SK-N-SH (cell line): ENCODE data around the gene MLYCD. TPM values are rescaled to one million over a fixed set of nuclear protein-coding genes. Genes with fewer than 3 reads are reported as not detected.

ENCODE experiments used
- CTCF ChIA-PET: fragments of 300-600, 350-600 bp; formaldehyde crosslinking; extraction: SDS; loops from one replicate; lab custom pipeline; 2021; lab: Yijun Ruan, JAX
- POLR2A ChIA-PET: fragments of 350-600 bp; sonication (Branson Sonifier 250); formaldehyde crosslinking; extraction: SDS; loops from one replicate; lab custom pipeline; 2020; ENCODE audit warnings: antibody characterized with exemption, inconsistent platforms; lab: Yijun Ruan, JAX
- DNase-seq: peaks from one replicate; pipeline ENCODE4 v3.0.0; 2012
- H2AFZ ChIP-seq: fragments of 200-600 bp; sonication (generic); 2 replicates; pipeline ENCODE4 v1.8.1; 2016; ENCODE audit warnings: antibody characterized with exemption, mild to moderate bottlenecking, low read depth
- H3F3A ChIP-seq: fragments of 200-600 bp; sonication (generic); replicated peaks from 2 replicates; pipeline ENCODE3; 2016; ENCODE audit warnings: antibody characterized with exemption, mild to moderate bottlenecking; ENCODE audit not compliant: insufficient read depth
- H3K27ac ChIP-seq, 2 experiments: fragments of 200-500 bp in 1 of 2; fragments of 200-600 bp in 1 of 2; sonication (Bioruptor generic) in 1 of 2; sonication (generic), shearing (Covaris generic) in 1 of 2; 2 replicates each; pipeline versions ENCODE4 v1.5.1 to v1.6.1; 2014 to 2016; ENCODE audit warnings: low read depth in 2 of 2, inconsistent platforms in 1 of 2, low read length in 1 of 2, mild to moderate bottlenecking in 1 of 2, mixed read lengths in 1 of 2
- H3K27me3 ChIP-seq: fragments of 200-600 bp; sonication (generic), shearing (Covaris generic); 2 replicates; pipeline ENCODE4 v1.6.1; 2016; ENCODE audit warnings: mixed run types; ENCODE audit not compliant: insufficient read depth
- H3K36me3 ChIP-seq, 2 experiments: fragments of 200-500 bp in 1 of 2; fragments of 200-600 bp in 1 of 2; sonication (Bioruptor generic) in 1 of 2; sonication (generic) in 1 of 2; replicated peaks in 1 of 2; 2 replicates each; pipeline versions ENCODE3 to v1.5.1; 2014 to 2016; ENCODE audit warnings: low read length in 1 of 2, mild to moderate bottlenecking in 1 of 2; ENCODE audit not compliant: insufficient read depth in 2 of 2, control insufficient read depth in 1 of 2
- H3K4me1 ChIP-seq, 2 experiments: fragments of 200-500 bp in 1 of 2; fragments of 200-600 bp in 1 of 2; sonication (Bioruptor generic) in 1 of 2; sonication (generic), shearing (Covaris generic) in 1 of 2; 2 replicates each; pipeline versions ENCODE4 v1.5.1 to v1.6.1; 2014 to 2016; ENCODE audit warnings: low read depth in 1 of 2, low read length in 1 of 2, mixed run types in 1 of 2; ENCODE audit not compliant: insufficient read depth in 2 of 2, control insufficient read depth in 1 of 2
- H3K4me2 ChIP-seq: fragments of 200-600 bp; sonication (generic), shearing (Covaris generic); 2 replicates; pipeline ENCODE4 v1.6.1; 2017; ENCODE audit warnings: mixed run types
- H3K4me3 ChIP-seq, 2 experiments: fragments of 200-500 bp in 1 of 2; fragments of 200-600 bp in 1 of 2; sonication (Bioruptor generic) in 1 of 2; sonication (generic), shearing (Covaris generic) in 1 of 2; 2 replicates each; pipeline versions ENCODE4 v1.5.1 to v1.8.1; 2014 to 2016; ENCODE audit warnings: low read depth in 2 of 2, inconsistent platforms in 1 of 2, low read length in 1 of 2, mild to moderate bottlenecking in 1 of 2, mixed read lengths in 1 of 2, moderate library complexity in 1 of 2
- H3K79me2 ChIP-seq: fragments of 200-600 bp; sonication (generic); 2 replicates; pipeline ENCODE4 v1.8.1; 2017; ENCODE audit warnings: mild to moderate bottlenecking; ENCODE audit not compliant: insufficient read depth
- H3K9ac ChIP-seq: fragments of 200-600 bp; sonication (generic); 2 replicates; pipeline ENCODE4 v1.6.1; 2017; ENCODE audit warnings: mixed run types
- H3K9me2 ChIP-seq: fragments of 200-600 bp; sonication (generic); 2 replicates; pipeline ENCODE4 v1.6.1; 2017; ENCODE audit warnings: mixed run types
- H3K9me3 ChIP-seq: fragments of 200-600 bp; sonication (generic); 2 replicates; pipeline ENCODE4 v1.6.1; 2017; ENCODE audit warnings: mixed run types, mild to moderate bottlenecking, moderate library complexity
- H4K20me1 ChIP-seq: fragments of 200-600 bp; sonication (generic); 2 replicates; pipeline ENCODE4 v1.6.1; 2017; ENCODE audit warnings: mild to moderate bottlenecking, mixed run types; ENCODE audit not compliant: insufficient read depth
- EP300 ChIP-seq, 2 experiments: IDR thresholded peaks; 2 replicates each; pipeline versions ENCODE4 v1.4.0 to v1.6.1; 2012; ENCODE audit warnings: borderline replicate concordance in 1 of 2, low read depth in 1 of 2, low read length in 1 of 2
- FOSL2 ChIP-seq: IDR thresholded peaks from 2 replicates; pipeline ENCODE4 v1.4.0; 2012; ENCODE audit warnings: low read depth, mild to moderate bottlenecking, moderate library complexity, borderline replicate concordance
- GATA2 ChIP-seq: sonication (generic); formaldehyde crosslinking; IDR thresholded peaks from 2 replicates; pipeline ENCODE4 v1.5.0; 2020; ENCODE audit warnings: mild to moderate bottlenecking, missing genetic modification reagents
- JUND ChIP-seq: IDR thresholded peaks from 2 replicates; pipeline ENCODE4 v1.4.0; 2012
- MXI1 ChIP-seq: IDR thresholded peaks from 2 replicates; pipeline ENCODE4 v1.6.1; 2012; ENCODE audit warnings: mild to moderate bottlenecking, low read depth, low read length, improper control_type of control experiment
- RFX5 ChIP-seq: IDR thresholded peaks from 2 replicates; pipeline ENCODE4 v1.6.1; 2012; ENCODE audit warnings: mild to moderate bottlenecking, improper control_type of control experiment, low read length
- SIN3A ChIP-seq: IDR thresholded peaks from 2 replicates; pipeline ENCODE4 v1.6.1; 2012; ENCODE audit warnings: low read depth, mild to moderate bottlenecking, low read length, moderate library complexity, borderline replicate concordance
- WGBS: methylation state at CpG from one replicate; pipeline ENCODE4 v1.1.6; 2017; ENCODE audit warnings: low lambda C conversion rate; 5-methylcytosine and 5-hydroxymethylcytosine counted together
- polyA plus RNA-seq, 3 experiments: library from polyadenylated mRNA; depleted of rRNA; stranded (reverse); fragments of >200 nt; gene quantifications; 2 replicates each; pipeline ENCODE4 v1.2.3, GENCODE V29; 2012
- TF ChIP-seq, protein P1 (sequence below): IDR thresholded peaks from 2 replicates; pipeline ENCODE4 v1.4.0; 2012; ENCODE audit warnings: low read depth
- TF ChIP-seq, protein P2 (sequence below): IDR thresholded peaks from 2 replicates; pipeline ENCODE4; 2012
- TF ChIP-seq, protein P3 (sequence below): fragments of 200-600 bp; sonication (generic); IDR thresholded peaks from 2 replicates; pipeline ENCODE4 v1.6.1; 2017; ENCODE audit warnings: antibody characterized with exemption, mild to moderate bottlenecking, moderate library complexity

Gene MLYCD
- polyA plus RNA-seq, 1 of the 3 experiments (the other 2 are of a cell fraction) = 2.4 TPM

DNA sequence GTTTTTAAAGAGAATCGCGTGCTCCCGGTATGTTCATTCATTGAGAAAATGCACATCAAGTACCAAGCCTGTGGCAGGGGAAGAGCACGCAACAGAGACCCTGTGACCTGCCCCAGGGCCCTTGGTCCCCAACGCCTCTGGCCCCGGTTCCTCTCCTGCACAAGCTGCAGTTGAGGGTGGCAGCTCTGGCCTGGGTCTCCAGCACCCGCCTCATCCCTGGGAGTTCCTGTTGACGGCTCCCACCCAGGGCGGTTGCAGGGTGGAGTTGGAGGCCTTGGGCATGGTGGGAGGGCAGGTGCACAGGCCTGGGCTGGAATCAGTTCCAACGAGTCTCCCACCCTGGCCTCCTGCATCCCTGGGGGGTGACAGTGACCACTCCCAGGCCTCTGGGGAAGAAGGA lies 74.2 kb downstream of the MLYCD start:
- Histone ChIP-seq H3K9me3 (no peaks in the 10 kb centered on the region), H2AFZ (no peak overlapping the region), H3K27me3 (no peaks in the 10 kb centered on the region), H3K36me3 (no peaks in the 10 kb centered on the region), H3K4me1 (no peaks in the 10 kb centered on the region), H3F3A (no peaks in the 10 kb centered on the region), H3K4me2 (no peak overlapping the region), H4K20me1 (no peaks in the 10 kb centered on the region), H3K27ac (no peak overlapping the region), H3K4me3 (no peak overlapping the region), H3K9ac (no peak overlapping the region), H3K9me2 (no peaks in the 10 kb centered on the region), H3K79me2 (no peaks in the 10 kb centered on the region)
- POLR2A ChIA-PET = no interaction called here
- no peak for TF ChIP-seq SIN3A
- TF ChIP-seq, protein P1, sequence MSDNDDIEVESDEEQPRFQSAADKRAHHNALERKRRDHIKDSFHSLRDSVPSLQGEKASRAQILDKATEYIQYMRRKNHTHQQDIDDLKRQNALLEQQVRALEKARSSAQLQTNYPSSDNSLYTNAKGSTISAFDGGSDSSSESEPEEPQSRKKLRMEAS = no peak
- TF ChIP-seq, protein P2, sequence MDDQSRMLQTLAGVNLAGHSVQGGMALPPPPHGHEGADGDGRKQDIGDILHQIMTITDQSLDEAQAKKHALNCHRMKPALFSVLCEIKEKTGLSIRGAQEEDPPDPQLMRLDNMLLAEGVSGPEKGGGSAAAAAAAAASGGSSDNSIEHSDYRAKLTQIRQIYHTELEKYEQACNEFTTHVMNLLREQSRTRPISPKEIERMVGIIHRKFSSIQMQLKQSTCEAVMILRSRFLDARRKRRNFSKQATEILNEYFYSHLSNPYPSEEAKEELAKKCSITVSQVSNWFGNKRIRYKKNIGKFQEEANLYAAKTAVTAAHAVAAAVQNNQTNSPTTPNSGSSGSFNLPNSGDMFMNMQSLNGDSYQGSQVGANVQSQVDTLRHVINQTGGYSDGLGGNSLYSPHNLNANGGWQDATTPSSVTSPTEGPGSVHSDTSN = no peak
- TF ChIP-seq, protein P3, sequence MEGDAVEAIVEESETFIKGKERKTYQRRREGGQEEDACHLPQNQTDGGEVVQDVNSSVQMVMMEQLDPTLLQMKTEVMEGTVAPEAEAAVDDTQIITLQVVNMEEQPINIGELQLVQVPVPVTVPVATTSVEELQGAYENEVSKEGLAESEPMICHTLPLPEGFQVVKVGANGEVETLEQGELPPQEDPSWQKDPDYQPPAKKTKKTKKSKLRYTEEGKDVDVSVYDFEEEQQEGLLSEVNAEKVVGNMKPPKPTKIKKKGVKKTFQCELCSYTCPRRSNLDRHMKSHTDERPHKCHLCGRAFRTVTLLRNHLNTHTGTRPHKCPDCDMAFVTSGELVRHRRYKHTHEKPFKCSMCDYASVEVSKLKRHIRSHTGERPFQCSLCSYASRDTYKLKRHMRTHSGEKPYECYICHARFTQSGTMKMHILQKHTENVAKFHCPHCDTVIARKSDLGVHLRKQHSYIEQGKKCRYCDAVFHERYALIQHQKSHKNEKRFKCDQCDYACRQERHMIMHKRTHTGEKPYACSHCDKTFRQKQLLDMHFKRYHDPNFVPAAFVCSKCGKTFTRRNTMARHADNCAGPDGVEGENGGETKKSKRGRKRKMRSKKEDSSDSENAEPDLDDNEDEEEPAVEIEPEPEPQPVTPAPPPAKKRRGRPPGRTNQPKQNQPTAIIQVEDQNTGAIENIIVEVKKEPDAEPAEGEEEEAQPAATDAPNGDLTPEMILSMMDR = no peak
- TF ChIP-seq MXI1 = no peak
- TF ChIP-seq JUND = no peak
- DNase-seq = no peak
- WGBS = 91% methylated on average over 6 of the region's 10 CpGs
- CTCF ChIA-PET = interaction anchor here (5.3 kb wide), 1 partner anchor 16 kb away, joined by 28 read pairs; no protein-coding TSS in a partner anchor

DNA sequence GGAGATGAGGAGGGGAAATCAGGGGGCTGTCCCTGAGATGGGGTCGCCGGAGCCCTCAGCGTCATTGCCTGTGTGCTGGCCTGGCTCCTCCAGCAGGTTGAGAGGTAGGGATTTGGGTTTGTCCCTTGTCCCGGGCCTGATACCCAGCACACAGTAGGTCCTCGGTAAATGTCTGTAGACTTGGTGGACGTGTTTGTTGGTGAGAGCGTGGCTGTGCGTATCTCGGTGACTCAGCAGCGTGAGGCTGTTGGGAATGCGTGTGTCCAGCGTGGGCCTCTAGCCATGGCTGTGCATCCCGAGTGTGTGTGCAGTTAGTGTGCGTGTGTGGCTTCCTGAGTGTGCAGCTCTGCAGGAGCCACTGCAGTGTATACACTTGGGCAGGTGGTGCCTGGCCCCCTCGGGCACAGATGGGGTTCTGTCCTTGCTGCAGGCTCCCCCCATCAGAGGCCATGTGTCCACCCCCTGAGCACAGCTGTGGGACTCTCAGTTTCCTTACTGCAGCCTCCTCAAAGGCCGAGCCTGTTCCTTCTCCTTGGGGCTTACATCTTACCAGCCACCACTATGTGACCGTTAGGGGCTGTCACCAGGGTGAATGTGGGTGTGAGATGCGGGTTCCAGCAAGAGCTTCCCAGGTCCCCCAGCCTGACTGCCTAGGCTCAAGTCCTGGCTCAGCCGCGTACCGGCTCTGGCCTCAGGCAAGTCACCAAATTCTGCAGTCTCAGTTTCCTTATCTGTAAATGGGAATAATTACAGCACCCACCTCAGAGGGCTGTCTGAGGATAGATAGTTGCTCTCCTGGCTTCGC lies 74.9 kb downstream of the MLYCD start:
- no peak for DNase-seq
- ChIA-PET POLR2A (no interaction called here), CTCF (interaction anchor here (0.9 kb wide), 1 partner anchor 92 kb away, joined by 3 read pairs; no protein-coding TSS in a partner anchor)
- Histone ChIP-seq H3K4me1 (no peaks in the 10 kb centered on the region), H3K9me2 (no peaks in the 10 kb centered on the region), H3K27me3 (no peaks in the 10 kb centered on the region), H3K4me2 (no peak overlapping the region), H3F3A (no peaks in the 10 kb centered on the region), H3K9ac (no peak overlapping the region), H4K20me1 (no peaks in the 10 kb centered on the region), H3K27ac (no peak overlapping the region), H3K4me3 (no peak overlapping the region), H3K36me3 (no peaks in the 10 kb centered on the region), H3K9me3 (no peaks in the 10 kb centered on the region), H2AFZ (no peak overlapping the region), H3K79me2 (no peaks in the 10 kb centered on the region)
- TF ChIP-seq EP300 (IDR thresholded peaks at IDR 0.05; ENCODE audit: borderline replicate concordance in 1 of 2, low read depth in 1 of 2, low read length in 1 of 2) (no peak), GATA2 (CRISPR knock-in tag) (no peak), RFX5 (no peak), FOSL2 (no peak)
- WGBS = 82% methylated on average over 18 of the region's 22 CpGs
